ENCODE results near the gene IKZF1.

IKZF1 gene

DNA sequence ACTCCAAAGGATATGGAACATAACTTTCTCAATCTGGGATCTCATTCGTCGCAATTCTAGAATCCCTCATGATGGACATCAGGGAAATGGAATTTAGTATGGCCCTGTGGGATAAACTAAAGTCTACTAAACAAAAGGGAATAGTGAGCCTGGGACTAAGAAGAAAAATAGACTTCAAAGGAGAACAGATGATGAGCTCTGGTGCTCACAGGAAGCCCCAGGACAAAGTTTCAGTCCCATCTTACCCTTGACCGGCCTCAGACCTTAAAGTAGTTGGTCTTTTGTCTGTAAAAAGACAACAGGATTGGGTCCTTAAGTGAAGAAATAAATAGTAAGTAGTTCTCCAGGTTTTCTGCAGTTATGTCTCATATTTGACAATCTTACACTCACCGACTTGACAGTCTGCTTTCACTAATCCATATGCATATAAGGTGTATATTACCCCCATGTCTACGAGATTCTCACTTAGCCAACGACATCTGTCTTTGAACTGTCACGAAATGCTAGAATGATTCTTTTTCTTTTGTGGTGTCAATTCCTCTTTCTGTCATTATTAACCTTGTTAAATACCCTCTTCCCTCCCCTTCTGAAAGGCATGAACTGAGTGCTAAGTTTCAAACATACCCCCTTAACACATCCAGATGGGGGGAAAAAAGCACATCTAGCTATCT, 10.9 kb upstream of the IKZF1 start:
- no peak for DNase-seq (ENCODE audit: low read depth)
- TF ChIP-seq, protein P1, sequence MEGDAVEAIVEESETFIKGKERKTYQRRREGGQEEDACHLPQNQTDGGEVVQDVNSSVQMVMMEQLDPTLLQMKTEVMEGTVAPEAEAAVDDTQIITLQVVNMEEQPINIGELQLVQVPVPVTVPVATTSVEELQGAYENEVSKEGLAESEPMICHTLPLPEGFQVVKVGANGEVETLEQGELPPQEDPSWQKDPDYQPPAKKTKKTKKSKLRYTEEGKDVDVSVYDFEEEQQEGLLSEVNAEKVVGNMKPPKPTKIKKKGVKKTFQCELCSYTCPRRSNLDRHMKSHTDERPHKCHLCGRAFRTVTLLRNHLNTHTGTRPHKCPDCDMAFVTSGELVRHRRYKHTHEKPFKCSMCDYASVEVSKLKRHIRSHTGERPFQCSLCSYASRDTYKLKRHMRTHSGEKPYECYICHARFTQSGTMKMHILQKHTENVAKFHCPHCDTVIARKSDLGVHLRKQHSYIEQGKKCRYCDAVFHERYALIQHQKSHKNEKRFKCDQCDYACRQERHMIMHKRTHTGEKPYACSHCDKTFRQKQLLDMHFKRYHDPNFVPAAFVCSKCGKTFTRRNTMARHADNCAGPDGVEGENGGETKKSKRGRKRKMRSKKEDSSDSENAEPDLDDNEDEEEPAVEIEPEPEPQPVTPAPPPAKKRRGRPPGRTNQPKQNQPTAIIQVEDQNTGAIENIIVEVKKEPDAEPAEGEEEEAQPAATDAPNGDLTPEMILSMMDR (conservative IDR thresholded peaks at IDR 0.05; ENCODE audit: low read depth, low read length) = no peak
- H3K4me3 ChIP-seq (ENCODE audit: low read depth, low read length) = no peak overlapping the region

DNA sequence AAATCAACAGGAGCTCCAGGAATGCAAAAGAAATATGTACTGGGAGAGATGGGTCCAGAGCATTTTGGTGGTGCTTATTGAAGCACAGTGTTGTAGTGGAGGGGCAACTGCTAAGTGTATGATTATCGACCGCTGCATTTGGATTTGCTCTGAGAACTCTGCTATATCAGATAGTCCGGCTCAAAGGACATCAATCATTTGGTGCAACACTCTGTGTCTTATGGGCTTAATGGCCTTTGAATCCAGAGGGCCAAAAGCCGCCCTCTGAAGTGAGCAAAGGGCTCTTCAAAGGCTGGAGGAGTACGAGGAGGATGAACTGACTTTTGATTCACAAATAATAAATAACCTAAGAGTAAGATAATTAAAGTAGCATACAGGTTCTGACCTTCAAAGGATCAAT, 9.4 kb upstream of the IKZF1 start:
- no peak overlapping the region for H3K4me3 ChIP-seq (ENCODE audit: low read depth, low read length)
- TF ChIP-seq, protein P1 (conservative IDR thresholded peaks at IDR 0.05; ENCODE audit: low read depth, low read length) = no peak
- no peak for DNase-seq (ENCODE audit: low read depth)

DNA sequence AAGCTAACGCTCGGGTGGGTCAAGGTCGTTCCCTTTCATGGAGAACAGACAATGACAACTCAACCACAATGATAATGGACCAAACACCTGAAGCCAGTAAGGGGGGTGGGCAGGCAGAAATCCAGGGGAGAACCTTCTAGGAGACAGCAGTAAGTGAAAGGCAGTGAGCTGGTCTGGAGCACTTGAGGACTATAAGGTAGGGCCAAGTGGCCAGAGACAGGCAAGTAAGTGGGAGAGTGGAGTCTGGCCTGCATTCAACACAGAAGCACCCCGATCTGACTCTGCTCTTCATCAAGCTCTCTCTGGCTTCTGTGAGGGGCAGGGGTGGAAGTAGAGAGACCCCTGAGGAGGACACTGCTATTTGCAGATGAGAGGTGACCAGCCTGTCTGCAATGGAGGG, 7.7 kb upstream of the IKZF1 start:
- no peak for DNase-seq (ENCODE audit: low read depth)
- TF ChIP-seq, protein P1 (conservative IDR thresholded peaks at IDR 0.05; ENCODE audit: low read depth, low read length) = no peak
- H3K4me3 ChIP-seq (ENCODE audit: low read depth, low read length) = no peak overlapping the region

DNA sequence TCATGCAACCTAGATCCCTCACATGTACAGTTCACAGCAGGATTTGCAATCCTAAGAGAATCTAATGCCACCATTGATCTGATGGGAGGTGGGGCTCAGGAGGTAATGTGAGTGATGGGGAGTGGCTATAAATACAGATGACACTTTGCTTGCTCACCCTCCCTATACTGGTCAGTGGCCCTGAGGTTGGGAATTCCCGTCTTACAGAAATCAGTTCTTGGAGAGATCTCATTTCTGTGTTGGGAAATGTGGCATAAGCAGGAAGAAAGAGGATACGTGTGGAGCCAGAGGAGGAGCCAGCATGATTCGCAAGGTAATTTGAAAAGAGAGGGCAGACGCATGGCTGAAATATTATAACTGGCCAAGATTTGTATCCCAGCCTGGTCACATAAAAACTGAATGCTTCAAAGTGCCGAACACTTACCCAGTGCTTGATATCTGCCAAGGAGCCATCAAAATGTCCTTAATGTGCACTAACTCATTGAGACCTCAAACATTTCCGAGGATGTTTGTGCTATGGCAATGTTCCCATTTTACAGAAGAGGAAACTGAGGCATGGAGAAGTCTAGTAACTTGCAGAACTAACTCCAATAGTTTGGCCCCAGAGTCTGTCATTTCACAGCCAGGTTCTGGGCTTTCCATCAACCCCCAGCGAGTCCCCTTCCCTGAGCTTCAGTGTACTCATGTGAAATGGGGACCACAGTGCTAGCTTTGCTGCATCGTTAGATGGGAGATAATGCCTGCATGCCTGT, 5.5 kb upstream of the IKZF1 start:
- TF ChIP-seq, protein P1 (conservative IDR thresholded peaks at IDR 0.05; ENCODE audit: low read depth, low read length) = no peak
- no peak overlapping the region for H3K4me3 ChIP-seq (ENCODE audit: low read depth, low read length)
- DNase-seq (ENCODE audit: low read depth) = no peak

DNA sequence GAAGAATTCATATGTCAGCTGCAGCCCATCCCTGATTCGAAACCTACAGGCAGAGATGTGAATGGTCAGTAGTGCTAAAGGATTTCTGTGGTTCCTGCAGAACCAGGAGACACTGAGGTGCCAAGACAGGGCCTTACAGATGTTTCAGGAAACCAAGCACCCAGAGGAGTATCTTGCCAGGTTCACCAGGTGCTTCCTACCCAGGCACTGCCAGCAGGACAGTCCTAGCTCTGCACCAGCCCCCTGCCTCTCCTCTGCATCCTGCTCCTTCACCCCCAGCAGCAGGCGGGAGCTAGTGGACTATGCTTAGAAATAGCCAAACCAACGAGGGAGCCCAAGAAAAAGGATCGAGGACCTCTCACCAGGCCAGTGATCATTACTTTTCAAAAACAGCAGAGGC, 4.2 kb upstream of the IKZF1 start:
- TF ChIP-seq, protein P1 (conservative IDR thresholded peaks at IDR 0.05; ENCODE audit: low read depth, low read length) = no peak
- DNase-seq (ENCODE audit: low read depth) = no peak
- no peak overlapping the region for H3K4me3 ChIP-seq (ENCODE audit: low read depth, low read length)

DNA sequence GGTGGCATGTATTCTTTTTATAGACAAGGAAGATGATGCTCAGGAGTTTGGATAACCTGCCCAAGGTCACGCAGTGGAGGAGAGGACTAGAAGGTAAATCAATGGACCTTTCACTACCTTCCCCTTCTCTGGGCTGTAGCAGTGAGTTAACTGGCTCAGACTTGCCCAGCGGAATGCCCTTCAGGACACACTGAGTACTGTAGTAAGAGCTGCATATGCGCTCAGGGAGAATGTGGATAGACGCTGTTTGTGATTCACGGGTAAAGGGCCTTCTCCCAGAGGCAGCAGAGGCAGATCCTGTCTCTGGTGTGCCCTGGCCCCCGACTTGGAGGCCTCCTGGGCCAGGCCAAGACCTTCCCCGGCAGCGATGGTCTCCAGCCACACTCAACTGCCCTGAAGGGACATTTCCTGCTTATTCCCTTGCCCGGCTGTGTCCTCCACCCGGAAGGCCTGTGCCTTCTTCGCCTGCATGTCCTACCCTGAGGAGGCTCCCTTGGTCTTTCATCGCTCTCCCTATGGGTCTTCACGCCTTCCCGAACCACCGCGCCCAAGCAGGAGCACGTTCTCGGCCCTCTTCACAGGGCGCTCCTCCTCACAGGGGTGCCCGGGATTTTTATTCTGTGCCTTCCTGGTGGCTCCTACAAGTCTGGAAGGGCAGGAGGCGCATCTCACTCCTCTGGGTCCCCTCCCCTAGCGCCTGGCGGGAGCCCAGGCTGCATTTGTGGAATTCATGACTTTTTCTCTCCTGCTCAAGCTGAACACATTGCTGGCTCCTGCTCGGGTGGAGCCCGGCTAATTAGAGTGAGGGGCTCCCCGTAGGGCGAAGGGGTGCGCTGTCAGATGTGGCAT, 1.8 kb upstream of the IKZF1 start:
- no peak overlapping the region for H3K4me3 ChIP-seq (ENCODE audit: low read depth, low read length)
- DNase-seq (ENCODE audit: low read depth) = no peak
- TF ChIP-seq, protein P1 (conservative IDR thresholded peaks at IDR 0.05; ENCODE audit: low read depth, low read length) = no peak

All from choroid plexus epithelial cell (primary cell).